HG02938 (cell line): ENCODE results near the gene TMEM79.

ENCODE experiments used
- ATAC-seq: cut with Tn5 transposase; IDR thresholded peaks from one replicate; pipeline ENCODE4 v1.9.1; 2021; ENCODE audit warnings: mild to moderate bottlenecking, moderate library complexity; ENCODE audit not compliant: unreplicated experiment

Gene TMEM79

GRCh38 chr1:156262461-156263287 is 21.5 kb upstream of the TMEM79 start:
- ATAC-seq: no peak

- ATAC-seq: no peak
Observed at GRCh38 chr1:156263288-156263655, 20.9 kb upstream of the TMEM79 start.

GRCh38 chr1:156266051-156266450 is 18.1 kb upstream of the TMEM79 start:
- ATAC-seq: no peak

GRCh38 chr1:156268336-156268735 is 15.8 kb upstream of the TMEM79 start:
- ATAC-seq: no peak

GRCh38 chr1:156270314-156270713 is 13.8 kb upstream of the TMEM79 start:
- ATAC-seq: no peak

GRCh38 chr1:156276532-156276931 is 7.6 kb upstream of the TMEM79 start:
- no peak for ATAC-seq

- no peak for ATAC-seq
Observed at GRCh38 chr1:156276966-156277381, 7.2 kb upstream of the TMEM79 start.

- ATAC-seq: no peak
Observed at GRCh38 chr1:156279837-156280236, 4.3 kb upstream of the TMEM79 start.

- no peak for ATAC-seq
Observed at GRCh38 chr1:156281281-156281680, 2.8 kb upstream of the TMEM79 start.

GRCh38 chr1:156281693-156282478 is 2.2 kb upstream of the TMEM79 start:
- no peak for ATAC-seq

GRCh38 chr1:156282479-156283222 is 1.5 kb upstream of the TMEM79 start, which contains the start of gene SMG5:
Gene SMG5, minus strand, starts transcription at chr1:156282825. Its CDS starts 145 bp downstream, at chr1:156282680.
- ATAC-seq: peak; percentile 78

- no peak for ATAC-seq
Observed at GRCh38 chr1:156283521-156283920, 604 bp upstream of the TMEM79 start.

GRCh38 chr1:156284757-156285156 is 632 bp downstream of the TMEM79 start:
- ATAC-seq: no peak

- no peak for ATAC-seq
Observed at GRCh38 chr1:156285437-156285836, 1.3 kb downstream of the TMEM79 start.

- no peak for ATAC-seq
Observed at GRCh38 chr1:156286061-156286460, 1.9 kb downstream of the TMEM79 start.

- ATAC-seq: no peak
Observed at GRCh38 chr1:156289857-156290256, 5.7 kb downstream of the TMEM79 start.

GRCh38 chr1:156291226-156292061 is 7.3 kb downstream of the TMEM79 start:
- no peak for ATAC-seq

- no peak for ATAC-seq
Observed at GRCh38 chr1:156293098-156293434, 8.9 kb downstream of the TMEM79 start.

GRCh38 chr1:156293895-156294294 is 9.8 kb downstream of the TMEM79 start:
- no peak for ATAC-seq

GRCh38 chr1:156295391-156295947 is 11.3 kb downstream of the TMEM79 start, which contains the start of gene GLMP:
Gene GLMP, minus strand, starts transcription at chr1:156295679. Its CDS starts 34 bp downstream, at chr1:156295645.
- ATAC-seq: no peak
